Amniotic stem cell (primary cell): ENCODE results near the gene ADARB2.

Experiments
- DNase-seq: peaks from one replicate; lab custom pipeline; 2025; lab: John Stamatoyannopoulos, UW

ADARB2 gene

GRCh38 chr10:1204434-1205326, 532.6 kb downstream of the ADARB2 start:
- no peak for DNase-seq

GRCh38 chr10:1203704-1204103, 533.6 kb downstream of the ADARB2 start:
- DNase-seq: no peak

- DNase-seq: no peak
These were observed 534.1 kb downstream of the ADARB2 start for GRCh38 chr10:1203216-1203615.

- DNase-seq: no peak
These were observed 535.0 kb downstream of the ADARB2 start for GRCh38 chr10:1202343-1202742.

GRCh38 chr10:1200866-1201807, 536.2 kb downstream of the ADARB2 start:
- no peak for DNase-seq

- no peak for DNase-seq
These were observed 537.2 kb downstream of the ADARB2 start for GRCh38 chr10:1199897-1200721.

- no peak for DNase-seq
These were observed 538.0 kb downstream of the ADARB2 start for GRCh38 chr10:1199345-1199673.

GRCh38 chr10:1198453-1199344, 538.6 kb downstream of the ADARB2 start:
- DNase-seq: no peak

GRCh38 chr10:1197384-1197783, 539.9 kb downstream of the ADARB2 start:
- DNase-seq: no peak

GRCh38 chr10:1196656-1197055, 540.7 kb downstream of the ADARB2 start:
- DNase-seq: no peak

GRCh38 chr10:1195828-1196227, 541.5 kb downstream of the ADARB2 start:
- no peak for DNase-seq

GRCh38 chr10:1194161-1194560, 543.2 kb downstream of the ADARB2 start:
- no peak for DNase-seq

GRCh38 chr10:1193561-1193960, 543.8 kb downstream of the ADARB2 start:
- no peak for DNase-seq

- no peak for DNase-seq
These were observed 545.6 kb downstream of the ADARB2 start for GRCh38 chr10:1191752-1192151.

GRCh38 chr10:1190791-1191490, 546.4 kb downstream of the ADARB2 start:
- no peak for DNase-seq

- no peak for DNase-seq
These were observed 547.3 kb downstream of the ADARB2 start for GRCh38 chr10:1190052-1190395.

- DNase-seq: no peak
These were observed 547.9 kb downstream of the ADARB2 start for GRCh38 chr10:1189166-1190051.

- DNase-seq: no peak
These were observed 548.7 kb downstream of the ADARB2 start for GRCh38 chr10:1188558-1189135.
